Stimulated activated CD4-positive, alpha-beta T cell treated with anti-CD3 and anti-CD28 coated beads, Interleukin-2, amount 100 ng/mL, for 24 hours (primary cell): ENCODE measurements around the gene GPR171.

ENCODE experiments used
- DNase-seq, 2 donors: peaks; one replicate each; pipeline ENCODE4 v3.0.0-alpha.2; 2020

The GPR171 gene

GRCh38 chr3:151171145-151171757 is 31.8 kb downstream of the GPR171 start:
- DNase-seq = peak in 1 of 2 donors; percentile 38

GRCh38 chr3:151169948-151170679 is 32.9 kb downstream of the GPR171 start:
- DNase-seq = peak; percentile 53 to 66

GRCh38 chr3:151169262-151169947 is 33.6 kb downstream of the GPR171 start:
- DNase-seq = no peak

- peak; percentile 87 to 90 for DNase-seq
These were observed 34.5 kb downstream of the GPR171 start for GRCh38 chr3:151168269-151169094.

GRCh38 chr3:151166161-151166560 is 36.9 kb downstream of the GPR171 start:
- no peak for DNase-seq

- no peak for DNase-seq
These were observed 37.8 kb downstream of the GPR171 start for GRCh38 chr3:151165226-151165625.

- no peak for DNase-seq
These were observed 43.2 kb downstream of the GPR171 start for GRCh38 chr3:151159806-151160205.

GRCh38 chr3:151156618-151157216 is 46.3 kb downstream of the GPR171 start:
- peak in 1 of 2 donors; percentile 22 for DNase-seq

GRCh38 chr3:151155409-151156128 is 47.4 kb downstream of the GPR171 start:
- DNase-seq = no peak

GRCh38 chr3:151154566-151154965 is 48.5 kb downstream of the GPR171 start:
- no peak for DNase-seq

GRCh38 chr3:151152455-151153079 is 50.4 kb downstream of the GPR171 start:
- no peak for DNase-seq
